H1 (cell line): ENCODE measurements around the gene LIN37. TPM values are rescaled to one million over a fixed set of nuclear protein-coding genes. Genes with fewer than 3 reads are reported as not detected.

Experiments used
- BCL11A ChIP-seq, 2 experiments: IDR thresholded peaks; one replicate each; pipeline ENCODE4 v1.6.1; 2011; ENCODE audit warnings: low read depth in 2 of 2, low read length in 2 of 2, mild to moderate bottlenecking in 2 of 2
- CBX5 ChIP-seq: fragments of 300-800, 300-1000 bp; sonication (generic); IDR thresholded peaks from 2 replicates; pipeline ENCODE4 v1.7.1; 2016; ENCODE audit warnings: antibody characterized with exemption, low read length, low read depth
- CEBPB ChIP-seq: IDR thresholded peaks from 2 replicates; pipeline ENCODE4 v1.6.1; 2012; ENCODE audit warnings: low read depth, low read length
- CHD7 ChIP-seq: fragments of 300-600 bp; sonication (generic); IDR thresholded peaks from 2 replicates; pipeline ENCODE4 v1.7.1; 2012; ENCODE audit warnings: low read length, moderate library complexity, mild to moderate bottlenecking, inconsistent platforms; ENCODE audit not compliant: insufficient replicate concordance
- EZH2 ChIP-seq: fragments of 200-600 bp; sonication (generic); IDR thresholded peaks from 2 replicates; pipeline ENCODE4 v1.7.1; 2012; ENCODE audit warnings: low read depth, mild to moderate bottlenecking, moderate library complexity, low read length, inconsistent platforms; ENCODE audit not compliant: severe bottlenecking
- GTF2F1 ChIP-seq: IDR thresholded peaks from 2 replicates; pipeline ENCODE4 v1.6.1; 2012; ENCODE audit warnings: low read depth, low read length, improper control_type of control experiment, borderline replicate concordance
- KDM5A ChIP-seq: fragments of 200-600 bp; IDR thresholded peaks from 2 replicates; pipeline ENCODE4 v1.7.1; 2012; ENCODE audit warnings: mild to moderate bottlenecking, low read length, inconsistent platforms, mixed read lengths
- MAFK ChIP-seq: IDR thresholded peaks from 2 replicates; pipeline ENCODE4 v1.6.1; 2012; ENCODE audit warnings: low read depth, mild to moderate bottlenecking, improper control_type of control experiment, low read length
- NANOG ChIP-seq: IDR thresholded peaks from 2 replicates; pipeline ENCODE4 v1.6.1; 2011; ENCODE audit warnings: low read length, low read depth, mild to moderate bottlenecking, inconsistent platforms; ENCODE audit not compliant: insufficient read depth, poor library complexity, severe bottlenecking
- SIN3A ChIP-seq, 2 experiments: IDR thresholded peaks in 1 of 2; conservative IDR thresholded peaks in 1 of 2; 2 replicates each; pipeline ENCODE4 v1.6.1; 2011 to 2012; ENCODE audit warnings: low read length in 2 of 2, improper control_type of control experiment in 1 of 2, low read depth in 1 of 2, mild to moderate bottlenecking in 1 of 2
- SIRT6 ChIP-seq: IDR thresholded peaks from one replicate; pipeline ENCODE4 v1.7.1; 2012; ENCODE audit warnings: low read length, inconsistent platforms
- SP1 ChIP-seq: IDR thresholded peaks from 2 replicates; pipeline ENCODE4 v1.6.1; 2011; ENCODE audit warnings: low read depth, low read length
- polyA plus RNA-seq, 7 experiments: library from polyadenylated mRNA; depleted of rRNA in 3 of 7; stranded (reverse) in 5 of 7; unstranded in 2 of 7; fragments of >200 nt in 5 of 7; fragments of 200-250 nt in 2 of 7; gene quantifications; 1 replicate in 5 of 7; 2 replicates in 1 of 7; 4 replicates in 1 of 7; pipeline versions ENCODE4 v1.2.1 to v1.2.3, GENCODE V29; 2011 to 2013; ENCODE audit warnings: missing spikeins in 2 of 7, mixed read lengths in 2 of 7
- total RNA-seq: library from RNA; stranded (reverse); fragmentation: NEBNext Ultra II Directional; extraction: Animal tissue kit (Norgen Biotek cat#: 25700); gene quantifications from 2 replicates; pipeline ENCODE4 v1.2.1, GENCODE V29; 2021

The LIN37 gene
- total and polyA plus RNA-seq, 2 of the 8 experiments (the other 6 are each of a cell fraction or from before 2014, with no cell fraction given): 3.8 to 9.8 TPM

- TF ChIP-seq CHD7 (no peak), SIRT6 (no peak), CEBPB (no peak), MAFK (no peak), KDM5A (no peak), NANOG (no peak), BCL11A (IDR thresholded peaks at IDR 0.05; ENCODE audit: low read depth in 2 of 2, low read length in 2 of 2) (no peak), GTF2F1 (no peak), CBX5 (no peak), SIN3A (conservative IDR thresholded peaks at IDR 0.05 in 1 of 2, IDR thresholded peaks at IDR 0.05 in 1 of 2; ENCODE audit: low read depth in 1 of 2, low read length in 2 of 2) (no peak), EZH2 (no peak), SP1 (no peak)
These were observed 40.0 kb upstream of the LIN37 start (continued) for GRCh38 chr19:35708391-35708790.
